Lower leg skin (tissue), 4 donors: ENCODE data around the gene CAB39L. TPM values are rescaled to one million over a fixed set of nuclear protein-coding genes. Genes with fewer than 3 reads are reported as not detected.

ENCODE experiments used
- DNase-seq, 2 donors: peaks; one replicate each; pipeline ENCODE4 v3.0.0-alpha.2; 2019; ENCODE audit warnings: low spot score in 2 of 2
- H3K4me3 ChIP-seq: fragments of 200-600 bp; sonication (generic); 2 replicates; pipeline ENCODE4 v1.5.1; 2017; ENCODE audit warnings: mild to moderate bottlenecking, low read depth; ENCODE audit not compliant: poor library complexity, severe bottlenecking
- CTCF ChIP-seq, 3 donors: fragments of 450-650 bp; IDR thresholded peaks; one replicate each; pipeline ENCODE4 v1.5.1; 2016; ENCODE audit warnings: antibody characterized with exemption in 3 of 3, mild to moderate bottlenecking in 3 of 3, moderate library complexity in 2 of 3
- POLR2A ChIP-seq, 2 donors: fragments of 450-650 bp; IDR thresholded peaks; one replicate each; pipeline ENCODE4 v1.6.1; 2016 to 2017; ENCODE audit warnings: antibody characterized with exemption in 2 of 2, mild to moderate bottlenecking in 1 of 2, moderate library complexity in 1 of 2
- WGBS, 2 donors: methylation state at CpG; one replicate each; pipeline ENCODE4 v1.1.5; 2018; 5-methylcytosine and 5-hydroxymethylcytosine counted together
- intact Hi-C: fragments of 100-400 bp; cut with DNase I; formaldehyde crosslinking; loops from one replicate; pipeline ENCODE4 v1.15.0; 2023; ENCODE audit warnings: low total_unique reads
- total RNA-seq, 4 donors: library from RNA; depleted of rRNA; stranded (reverse); fragments of >200 nt; gene quantifications; one replicate each; pipeline ENCODE4 v1.1.0, GENCODE V29; 2016

CAB39L gene
- total RNA-seq, 4 donors from 2014 or later, result 14.9 to 31.1 (median 26.3) TPM

- intact Hi-C loops, result no loop called here
- no peak for TF ChIP-seq CTCF (IDR thresholded peaks at IDR 0.05)
- no peak for TF ChIP-seq POLR2A (IDR thresholded peaks at IDR 0.05)
- DNase-seq, result no peak
- H3K4me3 ChIP-seq, result no peak overlapping the region
Observed at GRCh38 chr13:49356223-49356622, 87.6 kb downstream of the CAB39L start.

- intact Hi-C loops, result no loop called here
- 52 to 75% methylated on average over 1 of the region's 1 CpG for WGBS, 2 donors
- TF ChIP-seq CTCF (IDR thresholded peaks at IDR 0.05) (no peak), POLR2A (IDR thresholded peaks at IDR 0.05) (no peak)
- DNase-seq, result no peak
- H3K4me3 ChIP-seq, result no peak overlapping the region
Observed at GRCh38 chr13:49354719-49355118, 89.1 kb downstream of the CAB39L start.

GRCh38 chr13:49353908-49354307 is 90.0 kb downstream of the CAB39L start:
- intact Hi-C loops, result no loop called here
- DNase-seq, result no peak
- 57 to 60% methylated on average over 3 of the region's 3 CpGs for WGBS, 2 donors
- TF ChIP-seq POLR2A (IDR thresholded peaks at IDR 0.05) (no peak), CTCF (IDR thresholded peaks at IDR 0.05) (no peak)
- H3K4me3 ChIP-seq, result no peak overlapping the region

- intact Hi-C loops, result no loop called here
- no peak overlapping the region for H3K4me3 ChIP-seq
- TF ChIP-seq POLR2A (IDR thresholded peaks at IDR 0.05), result no peak
- TF ChIP-seq CTCF (IDR thresholded peaks at IDR 0.05), result no peak
- DNase-seq, result no peak
- 74 to 86% methylated on average over 2 of the region's 2 CpGs for WGBS, 2 donors
Observed at GRCh38 chr13:49351871-49352270, 92.0 kb downstream of the CAB39L start.

- H3K4me3 ChIP-seq, result no peak overlapping the region
- TF ChIP-seq CTCF (IDR thresholded peaks at IDR 0.05) (no peak), POLR2A (IDR thresholded peaks at IDR 0.05) (no peak)
- WGBS, 2 donors, result 55 to 62% methylated on average over 7 of the region's 7 CpGs
- intact Hi-C loops, result no loop called here
- DNase-seq, result no peak
Observed at GRCh38 chr13:49348751-49349150, 95.1 kb downstream of the CAB39L start.

GRCh38 chr13:49347650-49348385 is 96.0 kb downstream of the CAB39L start:
- 86 to 89% methylated on average over 23 of the region's 23 CpGs for WGBS, 2 donors
- TF ChIP-seq POLR2A (IDR thresholded peaks at IDR 0.05), result no peak
- no peak for TF ChIP-seq CTCF (IDR thresholded peaks at IDR 0.05)
- intact Hi-C loops, result no loop called here
- H3K4me3 ChIP-seq, result no peak overlapping the region
- no peak for DNase-seq
